Neural cell (in vitro differentiated cells): ENCODE results near the gene SETBP1. TPM values are rescaled to one million over a fixed set of nuclear protein-coding genes. Genes with fewer than 3 reads are reported as not detected.

Experiments used
- H2AFZ ChIP-seq: fragments of 200-600, 300-800 bp; sonication (generic), shearing (Covaris generic); 2 replicates; pipeline ENCODE4 v1.6.0; 2014; ENCODE audit warnings: low read depth, mild to moderate bottlenecking, antibody characterized with exemption, low read length, moderate library complexity
- H3F3A ChIP-seq: fragments of 200-600 bp; shearing (Covaris generic); 2 replicates; pipeline ENCODE4 v1.6.1; 2016; ENCODE audit warnings: mild to moderate bottlenecking, moderate library complexity, mixed read lengths, antibody characterized with exemption, low read length; ENCODE audit not compliant: insufficient read depth, poor library complexity, severe bottlenecking
- H3K27ac ChIP-seq: fragments of 200-600, 300-800 bp; sonication (generic), shearing (Covaris generic); 2 replicates; pipeline ENCODE4 v1.5.1; 2014; ENCODE audit warnings: mild to moderate bottlenecking, low read length, moderate library complexity
- H3K27me3 ChIP-seq: fragments of 300-800, 200-600 bp; sonication (generic), shearing (Covaris generic); 2 replicates; pipeline ENCODE4 v1.6.0; 2014; ENCODE audit warnings: mild to moderate bottlenecking, low read depth, low read length, moderate library complexity; ENCODE audit not compliant: insufficient read depth
- H3K36me3 ChIP-seq: fragments of 300-800, 200-600 bp; sonication (generic), shearing (Covaris generic); 2 replicates; pipeline ENCODE4 v1.5.1; 2014; ENCODE audit warnings: mild to moderate bottlenecking, antibody characterized with exemption, low read length, moderate library complexity; ENCODE audit not compliant: insufficient read depth
- H3K4me2 ChIP-seq: fragments of 300-800, 200-600 bp; sonication (generic), shearing (Covaris generic); 2 replicates; pipeline ENCODE4 v1.6.0; 2014; ENCODE audit warnings: mild to moderate bottlenecking, low read length
- H3K4me3 ChIP-seq: fragments of 300-800, 200-600 bp; sonication (generic), shearing (Covaris generic); 2 replicates; pipeline ENCODE4 v1.5.1; 2014; ENCODE audit warnings: mild to moderate bottlenecking, low read length, moderate library complexity
- H3K79me2 ChIP-seq: fragments of 200-600 bp; shearing (Covaris generic); replicated peaks from 2 replicates; pipeline ENCODE4 v1.6.0; 2014; ENCODE audit warnings: mild to moderate bottlenecking, low read length, moderate library complexity; ENCODE audit not compliant: insufficient read depth
- H3K9ac ChIP-seq: fragments of 300-800, 200-600 bp; sonication (generic), shearing (Covaris generic); 2 replicates; pipeline ENCODE4 v1.6.1; 2016; ENCODE audit warnings: mild to moderate bottlenecking, low read length, mixed read lengths
- H3K9me2 ChIP-seq: fragments of 200-600 bp; shearing (Covaris generic); 2 replicates; pipeline ENCODE4 v1.6.1; 2016; ENCODE audit warnings: mild to moderate bottlenecking, low read length, mixed read lengths; ENCODE audit not compliant: insufficient read depth
- H3K9me3 ChIP-seq: fragments of 200-600, 300-800 bp; sonication (generic), shearing (Covaris generic); 2 replicates; pipeline ENCODE4 v1.6.1; 2016; ENCODE audit warnings: mild to moderate bottlenecking, mixed run types, low read length, moderate library complexity, mixed read lengths
- H4K20me1 ChIP-seq: fragments of 200-600 bp; shearing (Covaris generic); 2 replicates; pipeline ENCODE4 v1.6.1; 2016; ENCODE audit warnings: mild to moderate bottlenecking, mixed run types; ENCODE audit not compliant: insufficient read depth
- CTCF ChIP-seq: fragments of 450-650 bp; IDR thresholded peaks from 2 replicates; pipeline ENCODE4 v1.5.1; 2014; ENCODE audit warnings: antibody characterized with exemption, mild to moderate bottlenecking, moderate library complexity; ENCODE audit not compliant: poor library complexity, severe bottlenecking
- EP300 ChIP-seq: fragments of 450-650 bp; conservative IDR thresholded peaks from 2 replicates; pipeline ENCODE4 v1.6.1; 2014; ENCODE audit warnings: antibody characterized with exemption, mild to moderate bottlenecking, moderate library complexity; ENCODE audit not compliant: poor library complexity, severe bottlenecking
- EZH2 ChIP-seq: fragments of 200-600, 300-800 bp; shearing (Covaris generic), sonication (generic); IDR thresholded peaks from 2 replicates; pipeline ENCODE4 v1.6.1; 2014; ENCODE audit warnings: antibody characterized with exemption, low read length, borderline replicate concordance, mild to moderate bottlenecking; ENCODE audit not compliant: insufficient read depth, poor library complexity, severe bottlenecking
- MXI1 ChIP-seq: fragments of 450-650 bp; conservative IDR thresholded peaks from 2 replicates; pipeline ENCODE4 v1.6.1; 2014; ENCODE audit warnings: antibody characterized with exemption, mild to moderate bottlenecking; ENCODE audit not compliant: poor library complexity, severe bottlenecking
- POLR2AphosphoS5 ChIP-seq: IDR thresholded peaks from 2 replicates; pipeline ENCODE4 v1.6.1; 2012
- RAD21 ChIP-seq: fragments of 450-650 bp; conservative IDR thresholded peaks from 2 replicates; pipeline ENCODE4 v1.6.1; 2014; ENCODE audit warnings: antibody characterized with exemption, mild to moderate bottlenecking, moderate library complexity
- REST ChIP-seq: IDR thresholded peaks from 2 replicates; pipeline ENCODE4 v1.6.1; 2012; ENCODE audit warnings: borderline replicate concordance
- SMC3 ChIP-seq: fragments of 450-650 bp; conservative IDR thresholded peaks from 2 replicates; pipeline ENCODE4 v1.6.1; 2014; ENCODE audit warnings: antibody characterized with exemption, mild to moderate bottlenecking, moderate library complexity; ENCODE audit not compliant: poor library complexity
- TAF1 ChIP-seq: IDR thresholded peaks from 2 replicates; pipeline ENCODE4 v1.6.1; 2012; ENCODE audit warnings: low read depth
- polyA plus RNA-seq: library from polyadenylated mRNA; depleted of rRNA; stranded (reverse); fragments of >200 nt; gene quantifications from 2 replicates; pipeline ENCODE4 v1.2.3, GENCODE V29; 2014

SETBP1 gene
- polyA plus RNA-seq, 1 donor from 2014 or later, result 13.7 TPM

- TF ChIP-seq SMC3 (no peak), MXI1 (no peak), TAF1 (no peak), RAD21 (no peak), EP300 (no peak), REST (no peak), CTCF (no peak)
- Histone ChIP-seq H3K9me2 (no peaks in the 10 kb centered on the region), H3F3A (no peaks in the 10 kb centered on the region), H3K4me2 (no peak overlapping the region), H4K20me1 (no peaks in the 10 kb centered on the region), H3K9me3 (no peaks in the 10 kb centered on the region), H3K79me2 (peaks cover 12% of the 10 kb centered on the region), H3K4me3 (no peak overlapping the region), H3K9ac (no peak overlapping the region), H2AFZ (no peak overlapping the region), H3K36me3 (peaks cover 13% of the 10 kb centered on the region), H3K27ac (no peak overlapping the region), H3K27me3 (no peaks in the 10 kb centered on the region)
These were observed 286.9 kb downstream of the SETBP1 start for GRCh38 chr18:44967599-44967998.

- H3F3A ChIP-seq, result no peaks in the 10 kb centered on the region
- no peak overlapping the region for H3K27ac ChIP-seq
- no peaks in the 10 kb centered on the region for H3K9me2 ChIP-seq
- peaks cover 7% of the 10 kb centered on the region for H3K79me2 ChIP-seq
- no peaks in the 10 kb centered on the region for H4K20me1 ChIP-seq
- H3K27me3 ChIP-seq, result no peaks in the 10 kb centered on the region
- H3K4me2 ChIP-seq, result no peak overlapping the region
- no peak overlapping the region for H3K9ac ChIP-seq
- no peak overlapping the region for H2AFZ ChIP-seq
- TF ChIP-seq REST (no peak), EP300 (no peak), POLR2AphosphoS5 (no peak), CTCF (no peak), EZH2 (no peak), TAF1 (no peak), RAD21 (no peak)
- H3K4me3 ChIP-seq, result no peak overlapping the region
- H3K36me3 ChIP-seq, result peaks cover 13% of the 10 kb centered on the region
- H3K9me3 ChIP-seq, result no peaks in the 10 kb centered on the region
These were observed 287.6 kb downstream of the SETBP1 start for GRCh38 chr18:44968336-44968735.
